H1 (cell line): ENCODE results near the gene PARD3. TPM values are rescaled to one million over a fixed set of nuclear protein-coding genes. Genes with fewer than 3 reads are reported as not detected.

Experiments
- CTCF ChIA-PET: fragments of 300-600 bp; sonication (Branson Sonifier 250); formaldehyde crosslinking; loops from one replicate; lab custom pipeline; 2021; ENCODE audit not compliant: partially characterized antibody; lab: Charles Lee
- POLR2A ChIA-PET: fragments of 300-600 bp; sonication (Branson Sonifier 250); formaldehyde crosslinking; loops from one replicate; lab custom pipeline; 2021; ENCODE audit warnings: inconsistent platforms; ENCODE audit not compliant: partially characterized antibody; lab: Charles Lee
- DNase-seq, 2 experiments: peaks; one replicate each; pipeline versions ENCODE4 v3.0.0 to v3.0.0-alpha.2; 2010 to 2022; ENCODE audit warnings: low spot score in 2 of 2, low read depth in 1 of 2, mixed read lengths in 1 of 2
- FAIRE-seq: peaks from 2 replicates; lab custom pipeline; 2011; peaks lifted over from hg19 to GRCh38; lab: Jason Lieb, UNC
- H2AFZ ChIP-seq: 2 replicates; pipeline ENCODE4 v1.8.1; 2012; ENCODE audit warnings: low read length, inconsistent platforms
- H2AK5ac ChIP-seq: 2 replicates; pipeline ENCODE4 v1.6.1; 2013; ENCODE audit warnings: low read depth, low read length
- H2BK120ac ChIP-seq: replicated peaks from 2 replicates; pipeline ENCODE3; 2013; ENCODE audit warnings: low read depth, low read length, inconsistent platforms
- H2BK12ac ChIP-seq: 2 replicates; pipeline ENCODE4 v1.6.1; 2013; ENCODE audit warnings: low read depth, low read length
- H2BK15ac ChIP-seq: 2 replicates; pipeline ENCODE4 v1.6.1; 2013; ENCODE audit warnings: low read length
- H2BK20ac ChIP-seq: 2 replicates; pipeline ENCODE4 v1.6.1; 2013; ENCODE audit warnings: low read length
- H2BK5ac ChIP-seq: 2 replicates; pipeline ENCODE4 v1.6.1; 2013; ENCODE audit warnings: low read depth, low read length
- H3K14ac ChIP-seq: 2 replicates; pipeline ENCODE4 v1.6.1; 2013; ENCODE audit warnings: inconsistent platforms; ENCODE audit not compliant: insufficient read length
- H3K18ac ChIP-seq: 2 replicates; pipeline ENCODE4 v1.6.1; 2013; ENCODE audit warnings: low read length; ENCODE audit errors: extremely low read depth
- H3K23ac ChIP-seq: 2 replicates; pipeline ENCODE4 v1.6.1; 2013; ENCODE audit warnings: inconsistent platforms; ENCODE audit not compliant: insufficient read length
- H3K23me2 ChIP-seq: 2 replicates; pipeline ENCODE4 v1.6.1; 2013; ENCODE audit warnings: low read depth, low read length
- H3K27ac ChIP-seq: 2 replicates; pipeline ENCODE4 v1.6.1; 2011; ENCODE audit warnings: low read depth, low read length, inconsistent platforms
- H3K27me3 ChIP-seq, 4 experiments: replicated peaks in 1 of 4; 1 replicate in 1 of 4; 2 replicates in 3 of 4; pipeline versions ENCODE4 v1.6.1 to v1.8.1; 2011 to 2013; ENCODE audit warnings: low read length in 3 of 4, mild to moderate bottlenecking in 3 of 4, inconsistent platforms in 2 of 4, mixed read lengths in 2 of 4, moderate library complexity in 1 of 4; ENCODE audit not compliant: control insufficient read depth in 3 of 4, insufficient read depth in 3 of 4; ENCODE audit errors: extremely low read depth in 1 of 4
- H3K36me3 ChIP-seq, 4 experiments: 2 replicates each; pipeline versions ENCODE4 v1.6.1 to v1.8.1; 2011 to 2013; ENCODE audit warnings: mild to moderate bottlenecking in 4 of 4, low read length in 3 of 4, moderate library complexity in 2 of 4, control low read depth in 1 of 4, inconsistent platforms in 1 of 4; ENCODE audit not compliant: insufficient read depth in 4 of 4, control insufficient read depth in 2 of 4
- H3K4ac ChIP-seq: replicated peaks from 2 replicates; pipeline ENCODE3; 2013; ENCODE audit warnings: low read length, low read depth, mixed read lengths, inconsistent platforms; ENCODE audit not compliant: insufficient read length
- H3K4me1 ChIP-seq, 4 experiments: replicated peaks in 1 of 4; 1 replicate in 1 of 4; 2 replicates in 3 of 4; pipeline versions ENCODE4 v1.6.1 to v1.8.1; 2011 to 2013; ENCODE audit warnings: low read length in 3 of 4, inconsistent platforms in 2 of 4, mixed read lengths in 1 of 4; ENCODE audit not compliant: insufficient read depth in 4 of 4, control insufficient read depth in 3 of 4
- H3K4me2 ChIP-seq, 2 experiments: 2 replicates each; pipeline versions ENCODE4 v1.6.1 to v1.8.1; 2011 to 2013; ENCODE audit warnings: low read depth in 2 of 2, low read length in 2 of 2, control low read depth in 1 of 2, inconsistent platforms in 1 of 2, mild to moderate bottlenecking in 1 of 2; ENCODE audit not compliant: insufficient read depth in 1 of 2
- H3K4me3 ChIP-seq, 4 experiments: fragments of 200-600, 300-600 bp in 1 of 4; sonication (generic), shearing (Covaris generic), sonication (Bioruptor Twin) in 1 of 4; 2 replicates each; pipeline versions ENCODE4 v1.5.1 to v1.8.1; 2011 to 2016; ENCODE audit warnings: low read length in 4 of 4, low read depth in 3 of 4, control low read depth in 2 of 4, inconsistent platforms in 2 of 4, mild to moderate bottlenecking in 2 of 4, mixed read lengths in 1 of 4, moderate library complexity in 1 of 4; ENCODE audit not compliant: insufficient read depth in 2 of 4; ENCODE audit errors: extremely low read depth in 1 of 4
- H3K56ac ChIP-seq: replicated peaks from 2 replicates; pipeline ENCODE3; 2013; ENCODE audit warnings: low read depth, mild to moderate bottlenecking, mixed read lengths, low read length, inconsistent platforms; ENCODE audit not compliant: insufficient read length
- H3K79me1 ChIP-seq: 2 replicates; pipeline ENCODE4 v1.6.1; 2013; ENCODE audit warnings: low read depth, low read length, control low read depth
- H3K79me2 ChIP-seq, 2 experiments: 2 replicates each; pipeline versions ENCODE4 v1.6.1 to v1.8.1; 2012 to 2013; ENCODE audit warnings: low read length in 2 of 2, mild to moderate bottlenecking in 2 of 2, inconsistent platforms in 1 of 2; ENCODE audit not compliant: insufficient read depth in 2 of 2, control insufficient read depth in 1 of 2
- H3K9ac ChIP-seq, 4 experiments: replicated peaks in 1 of 4; 1 replicate in 1 of 4; 2 replicates in 3 of 4; pipeline versions ENCODE4 v1.6.1 to v1.8.1; 2011 to 2013; ENCODE audit warnings: low read depth in 3 of 4, low read length in 3 of 4, control low read depth in 2 of 4, mild to moderate bottlenecking in 2 of 4, moderate library complexity in 2 of 4, inconsistent platforms in 1 of 4; ENCODE audit errors: extremely low read depth in 1 of 4
- H3K9me3 ChIP-seq, 2 experiments: 2 replicates each; pipeline versions ENCODE4 v1.6.1 to v1.8.1; 2012 to 2013; ENCODE audit warnings: mild to moderate bottlenecking in 2 of 2, moderate library complexity in 2 of 2, control low read depth in 1 of 2, inconsistent platforms in 1 of 2, low read depth in 1 of 2, low read length in 1 of 2, mixed read lengths in 1 of 2; ENCODE audit not compliant: insufficient read depth in 2 of 2
- H4K20me1 ChIP-seq, 2 experiments: replicated peaks in 1 of 2; 2 replicates each; pipeline versions ENCODE3 to v1.8.1; 2011 to 2013; ENCODE audit warnings: inconsistent platforms in 2 of 2, low read length in 2 of 2, mild to moderate bottlenecking in 1 of 2; ENCODE audit not compliant: insufficient read depth in 2 of 2, control insufficient read depth in 1 of 2
- H4K5ac ChIP-seq: 2 replicates; pipeline ENCODE4 v1.6.1; 2013; ENCODE audit warnings: low read length, low read depth, mixed read lengths, inconsistent platforms; ENCODE audit not compliant: insufficient read length
- H4K8ac ChIP-seq: 2 replicates; pipeline ENCODE4 v1.8.0; 2013; ENCODE audit warnings: mild to moderate bottlenecking, moderate library complexity, low read length, inconsistent platforms; ENCODE audit not compliant: insufficient read depth; ENCODE audit errors: extremely low read depth
- H4K91ac ChIP-seq: replicated peaks from 2 replicates; pipeline ENCODE3; 2013; ENCODE audit warnings: low read length, mixed read lengths, inconsistent platforms; ENCODE audit not compliant: insufficient read length
- ASH2L ChIP-seq: fragments of 200-600, 300-600 bp; sonication (generic); IDR thresholded peaks from one replicate; pipeline ENCODE4 v1.7.1; 2017; ENCODE audit warnings: low read length
- E2F6 ChIP-seq: IDR thresholded peaks from 2 replicates; pipeline ENCODE4 v1.6.1; 2012; ENCODE audit warnings: inconsistent platforms
- EZH2 ChIP-seq: fragments of 200-600 bp; sonication (generic); IDR thresholded peaks from 2 replicates; pipeline ENCODE4 v1.7.1; 2012; ENCODE audit warnings: low read depth, mild to moderate bottlenecking, moderate library complexity, low read length, inconsistent platforms; ENCODE audit not compliant: severe bottlenecking
- JUN ChIP-seq: IDR thresholded peaks from 2 replicates; pipeline ENCODE4 v1.6.1; 2011; ENCODE audit warnings: low read depth, mild to moderate bottlenecking, improper control_type of control experiment, low read length
- JUND ChIP-seq: IDR thresholded peaks from 2 replicates; pipeline ENCODE4 v1.6.1; 2011; ENCODE audit warnings: mild to moderate bottlenecking, improper control_type of control experiment, low read length
- KDM1A ChIP-seq: fragments of 200-600, 300-600 bp; sonication (generic); IDR thresholded peaks from 2 replicates; pipeline ENCODE4 v1.7.1; 2016; ENCODE audit warnings: mild to moderate bottlenecking, low read length, borderline replicate concordance
- KDM5A ChIP-seq: fragments of 200-600 bp; IDR thresholded peaks from 2 replicates; pipeline ENCODE4 v1.7.1; 2012; ENCODE audit warnings: mild to moderate bottlenecking, low read length, inconsistent platforms, mixed read lengths
- SP1 ChIP-seq: IDR thresholded peaks from 2 replicates; pipeline ENCODE4 v1.6.1; 2011; ENCODE audit warnings: low read depth, low read length
- SP2 ChIP-seq: IDR thresholded peaks from 2 replicates; pipeline ENCODE4 v1.6.1; 2012; ENCODE audit warnings: mild to moderate bottlenecking, low read length, inconsistent platforms
- SUZ12 ChIP-seq: fragments of 200-600 bp; sonication (generic); IDR thresholded peaks from 2 replicates; pipeline ENCODE4 v1.6.1; 2012; ENCODE audit warnings: mild to moderate bottlenecking, inconsistent platforms, low read length, moderate library complexity, mixed read lengths
- YY1 ChIP-seq: IDR thresholded peaks from 2 replicates; pipeline ENCODE4 v1.6.1; 2011; ENCODE audit warnings: low read depth, mild to moderate bottlenecking, low read length
- WGBS, 2 experiments: shearing (Covaris generic) in 1 of 2; methylation state at CpG; one replicate each; pipeline versions ENCODE4 v1.1.6 to v1.1.7; 2013 to 2015; ENCODE audit warnings: low lambda C conversion rate in 2 of 2, mixed read lengths in 2 of 2, inconsistent platforms in 1 of 2, low coverage in 1 of 2, missing lambda C conversion rate in 1 of 2; ENCODE audit not compliant: insufficient replicate concordance in 2 of 2, insufficient coverage in 1 of 2, insufficient read length in 1 of 2; ENCODE audit errors: extremely low coverage in 1 of 2, missing lambda C conversion rate in 1 of 2; 5-methylcytosine and 5-hydroxymethylcytosine counted together
- polyA plus RNA-seq, 7 experiments: library from polyadenylated mRNA; depleted of rRNA in 3 of 7; stranded (reverse) in 5 of 7; unstranded in 2 of 7; fragments of >200 nt in 5 of 7; fragments of 200-250 nt in 2 of 7; gene quantifications; 1 replicate in 5 of 7; 2 replicates in 1 of 7; 4 replicates in 1 of 7; pipeline versions ENCODE4 v1.2.1 to v1.2.3, GENCODE V29; 2011 to 2013; ENCODE audit warnings: missing spikeins in 2 of 7, mixed read lengths in 2 of 7
- total RNA-seq: library from RNA; stranded (reverse); fragmentation: NEBNext Ultra II Directional; extraction: Animal tissue kit (Norgen Biotek cat#: 25700); gene quantifications from 2 replicates; pipeline ENCODE4 v1.2.1, GENCODE V29; 2021
- TF ChIP-seq, protein P1 (sequence below): IDR thresholded peaks from 2 replicates; pipeline ENCODE4 v1.6.1; 2012; ENCODE audit warnings: low read length, inconsistent platforms

The PARD3 gene
- total and polyA plus RNA-seq, 2 of the 8 experiments (the other 6 are each of a cell fraction or from before 2014, with no cell fraction given), result 19.7 to 49.1 TPM

GRCh38 chr10:34612446-34612845 lies 202.7 kb downstream of the PARD3 start:
- Histone ChIP-seq H2BK15ac (no peak overlapping the region), H2BK20ac (no peak overlapping the region), H3K79me2 (peaks cover 0 to 52% of the 10 kb centered on the region in 2 experiments; a peak in 2 of 4 replicates), H2AFZ (no peak overlapping the region), H2AK5ac (no peak overlapping the region), H3K4me1 (peaks cover 0 to 3% (median under 1%) of the 10 kb centered on the region in 4 experiments; a peak in 2 of 7 replicates), H3K14ac (no peak overlapping the region), H3K18ac (no peak overlapping the region), H2BK5ac (no peak overlapping the region), H4K20me1 (no peaks in the 10 kb centered on the region), H2BK12ac (no peak overlapping the region), H4K8ac (no peak overlapping the region), H3K23ac (no peak overlapping the region), H3K4ac (no peak overlapping the region), H3K4me2 (no peak overlapping the region), H3K23me2 (no peaks in the 10 kb centered on the region), H3K9me3 (no peaks in the 10 kb centered on the region), H3K27ac (no peak overlapping the region), H3K4me3 (no peak overlapping the region), H3K56ac (no peak overlapping the region)
- 98% methylated on average over 3 of the region's 3 CpGs; no CpG with 5 or more reads in 1 of the 2 experiments for WGBS, 2 experiments
- FAIRE-seq (no peak), DNase-seq (no peak)
- CTCF ChIA-PET, result interaction anchor here (0.6 to 2.0 kb wide), 4 partner anchors 25 to 212 kb away, joined by 4 to 7 read pairs (median 6); no protein-coding TSS in a partner anchor
- TF ChIP-seq SP1 (no peak), KDM5A (no peak), ASH2L (no peak), JUN (no peak), E2F6 (no peak), JUND (no peak), KDM1A (no peak), SP2 (no peak), EZH2 (no peak), SUZ12 (no peak), YY1 (no peak)
- TF ChIP-seq, protein P1, sequence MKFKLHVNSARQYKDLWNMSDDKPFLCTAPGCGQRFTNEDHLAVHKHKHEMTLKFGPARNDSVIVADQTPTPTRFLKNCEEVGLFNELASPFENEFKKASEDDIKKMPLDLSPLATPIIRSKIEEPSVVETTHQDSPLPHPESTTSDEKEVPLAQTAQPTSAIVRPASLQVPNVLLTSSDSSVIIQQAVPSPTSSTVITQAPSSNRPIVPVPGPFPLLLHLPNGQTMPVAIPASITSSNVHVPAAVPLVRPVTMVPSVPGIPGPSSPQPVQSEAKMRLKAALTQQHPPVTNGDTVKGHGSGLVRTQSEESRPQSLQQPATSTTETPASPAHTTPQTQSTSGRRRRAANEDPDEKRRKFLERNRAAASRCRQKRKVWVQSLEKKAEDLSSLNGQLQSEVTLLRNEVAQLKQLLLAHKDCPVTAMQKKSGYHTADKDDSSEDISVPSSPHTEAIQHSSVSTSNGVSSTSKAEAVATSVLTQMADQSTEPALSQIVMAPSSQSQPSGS, result no peak
- TF ChIP-seq, all 59 proteins: peak for 0
- POLR2A ChIA-PET, result no interaction called here
- no peak overlapping the region for H4K5ac ChIP-seq
- no peaks in the 10 kb centered on the region for H3K27me3 ChIP-seq
- H3K79me1 ChIP-seq, result no peaks in the 10 kb centered on the region
- no peak overlapping the region for H2BK120ac ChIP-seq
- H3K9ac ChIP-seq, result no peak overlapping the region
- no peaks in the 10 kb centered on the region for H3K36me3 ChIP-seq
- H4K91ac ChIP-seq, result no peak overlapping the region
